ENCODE data around the gene PRPS1. TPM values are rescaled to one million over a fixed set of nuclear protein-coding genes. Genes with fewer than 3 reads are reported as not detected.

PRPS1 gene
- total RNA-seq, 3 donors from 2014 or later (not counting 1 experiment from before 2014, with no cell fraction given): 43.7 to 51.5 (median 49.3) TPM

- Histone ChIP-seq H3K27ac (ENCODE audit: low read length) (no peak overlapping the region), H3K4me1 (ENCODE audit: control insufficient read depth, insufficient read depth, low read length) (no peaks in the 10 kb centered on the region), H3K36me3 (ENCODE audit: control insufficient read depth, insufficient read depth, low read length) (no peaks in the 10 kb centered on the region), H3K9me3 (ENCODE audit: control insufficient read depth, insufficient read depth, low read length) (no peaks in the 10 kb centered on the region), H3K4me3 (ENCODE audit: low read length) (no peak overlapping the region), H3K27me3 (ENCODE audit: control insufficient read depth, insufficient read depth, low read length) (no peaks in the 10 kb centered on the region)
- H3K9me3 Mint-ChIP-seq: no peaks in the 10 kb centered on the region
- intact Hi-C loops (cut with micrococcal nuclease): no loop called here
- DNase-seq (no peak), ATAC-seq (no peak)
- no peak overlapping the region for H3K4me3 Mint-ChIP-seq
- TF ChIP-seq CTCF (IDR thresholded peaks at IDR 0.05): no peak
- H3K27ac Mint-ChIP-seq: no peak overlapping the region
- WGBS (ENCODE audit: insufficient coverage): 92% methylated on average over 7 of the region's 7 CpGs
- H3K27me3 Mint-ChIP-seq (ENCODE audit: low read depth in 2 of 2): peaks cover 0 to 7% of the 10 kb centered on the region in 2 donors
- no peaks in the 10 kb centered on the region for H3K4me1 Mint-ChIP-seq
- no peaks in the 10 kb centered on the region for H3K36me3 Mint-ChIP-seq
Measured at GRCh38 chrX:107619885-107620322, 8.4 kb upstream of the PRPS1 start.

- no peak overlapping the region for H3K27ac Mint-ChIP-seq
- 97% methylated on average over 2 of the region's 2 CpGs for WGBS (ENCODE audit: insufficient coverage)
- ATAC-seq: no peak
- Histone ChIP-seq H3K36me3 (ENCODE audit: control insufficient read depth, insufficient read depth, low read length) (no peaks in the 10 kb centered on the region), H3K4me3 (ENCODE audit: low read length) (no peak overlapping the region), H3K4me1 (ENCODE audit: control insufficient read depth, insufficient read depth, low read length) (peaks cover 9% of the 10 kb centered on the region), H3K27ac (ENCODE audit: low read length) (no peak overlapping the region), H3K9me3 (ENCODE audit: control insufficient read depth, insufficient read depth, low read length) (no peaks in the 10 kb centered on the region), H3K27me3 (ENCODE audit: control insufficient read depth, insufficient read depth, low read length) (no peaks in the 10 kb centered on the region)
- H3K27me3 Mint-ChIP-seq (ENCODE audit: low read depth in 2 of 2): peaks cover 0 to 7% of the 10 kb centered on the region in 2 donors
- no peak for DNase-seq
- no peaks in the 10 kb centered on the region for H3K36me3 Mint-ChIP-seq
- no peaks in the 10 kb centered on the region for H3K9me3 Mint-ChIP-seq
- TF ChIP-seq CTCF (IDR thresholded peaks at IDR 0.05): no peak
- H3K4me3 Mint-ChIP-seq: no peak overlapping the region
- intact Hi-C loops (cut with micrococcal nuclease): loop anchor here (5.0 kb wide), 1 partner anchor 173 kb away; no protein-coding TSS in a partner anchor
- peaks cover 9 to 14% of the 10 kb centered on the region in 2 donors for H3K4me1 Mint-ChIP-seq
Measured at GRCh38 chrX:107624893-107625292, 3.4 kb upstream of the PRPS1 start.

- intact Hi-C loops (cut with micrococcal nuclease): loop anchor here (5.0 kb wide), 1 partner anchor 173 kb away; no protein-coding TSS in a partner anchor
- Histone ChIP-seq H3K9me3 (ENCODE audit: control insufficient read depth, insufficient read depth, low read length) (no peaks in the 10 kb centered on the region), H3K27me3 (ENCODE audit: control insufficient read depth, insufficient read depth, low read length) (no peaks in the 10 kb centered on the region), H3K27ac (ENCODE audit: low read length) (no peak overlapping the region), H3K36me3 (ENCODE audit: control insufficient read depth, insufficient read depth, low read length) (no peaks in the 10 kb centered on the region), H3K4me1 (ENCODE audit: control insufficient read depth, insufficient read depth, low read length) (peaks cover 9% of the 10 kb centered on the region), H3K4me3 (ENCODE audit: low read length) (no peak overlapping the region)
- Mint-ChIP-seq H3K9me3 (no peaks in the 10 kb centered on the region), H3K27me3 (ENCODE audit: low read depth in 2 of 2) (peaks cover 0 to 7% of the 10 kb centered on the region in 2 donors), H3K4me1 (peaks cover 16% of the 10 kb centered on the region in 2 donors), H3K27ac (no peak overlapping the region), H3K4me3 (no peak overlapping the region), H3K36me3 (no peaks in the 10 kb centered on the region)
- no peak for TF ChIP-seq CTCF (IDR thresholded peaks at IDR 0.05)
- WGBS (ENCODE audit: insufficient coverage): 100% methylated on average over 2 of the region's 5 CpGs
- ATAC-seq (no peak), DNase-seq (no peak)
Measured at GRCh38 chrX:107625739-107626138, 2.6 kb upstream of the PRPS1 start.

GRCh38 chrX:107626481-107626880 is 1.8 kb upstream of the PRPS1 start:
- no peak overlapping the region for H3K4me3 Mint-ChIP-seq
- no peaks in the 10 kb centered on the region for H3K9me3 Mint-ChIP-seq
- Histone ChIP-seq H3K36me3 (ENCODE audit: control insufficient read depth, insufficient read depth, low read length) (no peaks in the 10 kb centered on the region), H3K27ac (ENCODE audit: low read length) (no peak overlapping the region), H3K27me3 (ENCODE audit: control insufficient read depth, insufficient read depth, low read length) (no peaks in the 10 kb centered on the region), H3K4me3 (ENCODE audit: low read length) (no peak overlapping the region), H3K4me1 (ENCODE audit: control insufficient read depth, insufficient read depth, low read length) (peaks cover 9% of the 10 kb centered on the region), H3K9me3 (ENCODE audit: control insufficient read depth, insufficient read depth, low read length) (no peaks in the 10 kb centered on the region)
- ATAC-seq (no peak), DNase-seq (no peak)
- no peak for TF ChIP-seq CTCF (IDR thresholded peaks at IDR 0.05)
- 96% methylated on average over 12 of the region's 12 CpGs for WGBS (ENCODE audit: insufficient coverage)
- intact Hi-C loops (cut with micrococcal nuclease): loop anchor here (5.0 kb wide), 1 partner anchor 174 kb away; no protein-coding TSS in a partner anchor
- no peak overlapping the region for H3K27ac Mint-ChIP-seq
- H3K4me1 Mint-ChIP-seq: peaks cover 16% of the 10 kb centered on the region in 2 donors
- peaks cover 0 to 7% of the 10 kb centered on the region in 2 donors for H3K27me3 Mint-ChIP-seq (ENCODE audit: low read depth in 2 of 2)
- H3K36me3 Mint-ChIP-seq: no peaks in the 10 kb centered on the region
